Transverse colon (tissue), 4 donors: ENCODE measurements around the gene MAPK8IP3. TPM values are rescaled to one million over a fixed set of nuclear protein-coding genes. Genes with fewer than 3 reads are reported as not detected.

ENCODE experiments used
- DNase-seq: peaks from one replicate; pipeline ENCODE4 v3.0.0-alpha.2; 2019
- H3K27ac ChIP-seq, 4 donors: fragments of 200-600 bp; sonication (generic); 2 replicates each; pipeline ENCODE4 v1.5.1; 2016 to 2018; ENCODE audit warnings: inconsistent platforms in 4 of 4
- H3K27me3 ChIP-seq: fragments of 200-600 bp; sonication (generic); 2 replicates; pipeline ENCODE4 v1.5.1; 2017; ENCODE audit warnings: inconsistent platforms
- H3K36me3 ChIP-seq, 4 donors: fragments of 200-600 bp; sonication (generic); 2 replicates each; pipeline ENCODE4 v1.5.1; 2017 to 2019; ENCODE audit warnings: inconsistent platforms in 4 of 4
- H3K4me1 ChIP-seq, 4 donors: fragments of 200-600 bp; sonication (generic); 2 replicates each; pipeline ENCODE4 v1.5.1; 2017 to 2020; ENCODE audit warnings: inconsistent platforms in 4 of 4
- H3K4me3 ChIP-seq, 4 donors: fragments of 200-600 bp; sonication (generic); 1 replicate in 1 of 4; 2 replicates in 3 of 4; pipeline versions ENCODE4 v1.5.1 to v1.6.1; 2017 to 2019; ENCODE audit warnings: inconsistent platforms in 4 of 4
- H3K9me3 ChIP-seq, 2 donors: fragments of 200-600 bp; sonication (generic); 2 replicates each; pipeline ENCODE4 v1.5.1; 2017 to 2019; ENCODE audit warnings: inconsistent platforms in 2 of 2
- EP300 ChIP-seq: sonication (generic); formaldehyde crosslinking; IDR thresholded peaks from one replicate; pipeline ENCODE4 v1.6.1; 2017; ENCODE audit warnings: antibody characterized with exemption, low read depth
- POLR2A ChIP-seq: fragments of 450-650 bp; IDR thresholded peaks from one replicate; pipeline ENCODE4 v1.6.1; 2016; ENCODE audit warnings: antibody characterized with exemption, mild to moderate bottlenecking, moderate library complexity
- POLR2AphosphoS5 ChIP-seq, 3 donors: sonication (generic); formaldehyde crosslinking; IDR thresholded peaks; one replicate each; pipeline ENCODE4 v1.6.1; 2016; ENCODE audit warnings: antibody characterized with exemption in 3 of 3
- WGBS, 2 donors: methylation state at CpG; one replicate each; pipeline ENCODE4 v1.1.5; 2018; ENCODE audit warnings: low coverage in 1 of 2; 5-methylcytosine and 5-hydroxymethylcytosine counted together
- in situ Hi-C, 4 donors: fragments of 200-750 bp; cut with MboI; loops; one replicate each; pipeline versions ENCODE4 v1.15.0 to v1.15.1; 2017; ENCODE audit warnings: low sequenced_read_pairs in 3 of 4, low pct_ligation_motif_present in 1 of 4, low pct_unique_long_range_greater_than_20kb in 1 of 4
- intact Hi-C: fragments of 100-400 bp; cut with DNase I; formaldehyde crosslinking; loops from one replicate; pipeline ENCODE4 v1.15.1; 2023; ENCODE audit warnings: low total_unique reads
- total RNA-seq, 4 donors: library from RNA; depleted of rRNA; stranded (reverse); fragments of >200 nt; gene quantifications; one replicate each; pipeline ENCODE4 v1.1.0, GENCODE V29; 2016
- TF ChIP-seq, protein P1 (sequence below), 5 experiments: fragments of 200-600 bp in 3 of 5; fragments of 450-650 bp in 2 of 5; sonication (generic) in 3 of 5; IDR thresholded peaks; 1 replicate in 2 of 5; 2 replicates in 3 of 5; pipeline ENCODE4 v1.5.1; 2016 to 2017; ENCODE audit warnings: antibody characterized with exemption in 5 of 5, inconsistent platforms in 3 of 5, mild to moderate bottlenecking in 2 of 5, moderate library complexity in 1 of 5

MAPK8IP3 gene
- total RNA-seq, 4 donors from 2014 or later = 74.0 to 250 (median 138) TPM

GRCh38 chr16:1688807-1689560 is 17.0 kb upstream of the MAPK8IP3 start:
- H3K27ac ChIP-seq = no peak overlapping the region
- H3K4me1 ChIP-seq = no peaks in the 10 kb centered on the region
- H3K9me3 ChIP-seq = no peaks in the 10 kb centered on the region
- in situ Hi-C loops = no loop called here
- TF ChIP-seq POLR2AphosphoS5 (IDR thresholded peaks at IDR 0.05) (no peak), POLR2A (no peak), EP300 (no peak)
- TF ChIP-seq, protein P1, sequence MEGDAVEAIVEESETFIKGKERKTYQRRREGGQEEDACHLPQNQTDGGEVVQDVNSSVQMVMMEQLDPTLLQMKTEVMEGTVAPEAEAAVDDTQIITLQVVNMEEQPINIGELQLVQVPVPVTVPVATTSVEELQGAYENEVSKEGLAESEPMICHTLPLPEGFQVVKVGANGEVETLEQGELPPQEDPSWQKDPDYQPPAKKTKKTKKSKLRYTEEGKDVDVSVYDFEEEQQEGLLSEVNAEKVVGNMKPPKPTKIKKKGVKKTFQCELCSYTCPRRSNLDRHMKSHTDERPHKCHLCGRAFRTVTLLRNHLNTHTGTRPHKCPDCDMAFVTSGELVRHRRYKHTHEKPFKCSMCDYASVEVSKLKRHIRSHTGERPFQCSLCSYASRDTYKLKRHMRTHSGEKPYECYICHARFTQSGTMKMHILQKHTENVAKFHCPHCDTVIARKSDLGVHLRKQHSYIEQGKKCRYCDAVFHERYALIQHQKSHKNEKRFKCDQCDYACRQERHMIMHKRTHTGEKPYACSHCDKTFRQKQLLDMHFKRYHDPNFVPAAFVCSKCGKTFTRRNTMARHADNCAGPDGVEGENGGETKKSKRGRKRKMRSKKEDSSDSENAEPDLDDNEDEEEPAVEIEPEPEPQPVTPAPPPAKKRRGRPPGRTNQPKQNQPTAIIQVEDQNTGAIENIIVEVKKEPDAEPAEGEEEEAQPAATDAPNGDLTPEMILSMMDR (IDR thresholded peaks at IDR 0.05) = no peak
- intact Hi-C loops = no loop called here
- WGBS, 2 donors = 93 to 94% methylated on average over 10 of the region's 10 CpGs
- H3K27me3 ChIP-seq = no peaks in the 10 kb centered on the region
- peaks cover 0 to 16% (median 4%) of the 10 kb centered on the region in 4 donors for H3K36me3 ChIP-seq
- no peak for DNase-seq
- H3K4me3 ChIP-seq = no peak overlapping the region

DNA sequence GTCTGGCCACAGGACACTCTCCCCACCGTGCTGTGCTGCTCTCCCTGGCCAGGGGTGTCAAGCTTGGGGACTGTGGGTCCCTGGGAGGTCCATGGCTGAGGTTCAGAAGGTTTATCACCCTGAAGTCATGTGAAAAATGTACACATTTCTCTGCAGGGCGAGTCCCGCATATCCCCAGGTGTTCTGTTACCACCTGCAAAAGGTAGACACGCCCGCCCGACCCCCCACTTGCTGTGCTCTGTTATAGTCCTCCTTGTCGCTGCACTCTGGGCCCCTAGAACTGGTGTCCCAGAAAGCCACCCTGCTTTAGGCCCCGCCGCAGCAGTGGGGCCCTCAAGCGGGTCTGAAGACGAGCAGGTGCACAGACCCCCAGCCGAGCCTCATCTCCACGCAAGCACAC is 16.1 kb upstream of the MAPK8IP3 start:
- intact Hi-C loops = no loop called here
- no peaks in the 10 kb centered on the region for H3K9me3 ChIP-seq
- in situ Hi-C loops = no loop called here
- no peaks in the 10 kb centered on the region for H3K4me1 ChIP-seq
- TF ChIP-seq, protein P1 (IDR thresholded peaks at IDR 0.05) = no peak
- TF ChIP-seq POLR2AphosphoS5 (IDR thresholded peaks at IDR 0.05) = no peak
- no peak for TF ChIP-seq EP300
- TF ChIP-seq POLR2A = no peak
- no peaks in the 10 kb centered on the region for H3K27me3 ChIP-seq
- no peak overlapping the region for H3K27ac ChIP-seq
- peaks cover 0 to 16% (median 4%) of the 10 kb centered on the region in 4 donors for H3K36me3 ChIP-seq
- H3K4me3 ChIP-seq = no peak overlapping the region
- no peak for DNase-seq
- WGBS, 2 donors = 85% methylated on average over 13 of the region's 13 CpGs; no CpG with 5 or more reads in 1 of the 2 donors

GRCh38 chr16:1690810-1691209 is 15.2 kb upstream of the MAPK8IP3 start:
- intact Hi-C loops = no loop called here
- no peak for DNase-seq
- Histone ChIP-seq H3K27me3 (no peaks in the 10 kb centered on the region), H3K36me3 (peaks cover 0 to 16% (median 2%) of the 10 kb centered on the region in 4 donors), H3K4me3 (no peak overlapping the region), H3K27ac (no peak overlapping the region), H3K4me1 (no peaks in the 10 kb centered on the region), H3K9me3 (no peaks in the 10 kb centered on the region)
- TF ChIP-seq POLR2AphosphoS5 (IDR thresholded peaks at IDR 0.05) (no peak), EP300 (no peak), POLR2A (no peak)
- TF ChIP-seq, protein P1 (IDR thresholded peaks at IDR 0.05) = no peak
- in situ Hi-C loops = no loop called here
- 67 to 94% methylated on average over 1 of the region's 1 CpG for WGBS, 2 donors

GRCh38 chr16:1691276-1691675 is 14.7 kb upstream of the MAPK8IP3 start:
- Histone ChIP-seq H3K27ac (no peak overlapping the region), H3K4me3 (no peak overlapping the region), H3K4me1 (no peaks in the 10 kb centered on the region), H3K27me3 (no peaks in the 10 kb centered on the region), H3K36me3 (peaks cover 0 to 16% (median 2%) of the 10 kb centered on the region in 4 donors), H3K9me3 (no peaks in the 10 kb centered on the region)
- intact Hi-C loops = no loop called here
- in situ Hi-C loops = no loop called here
- DNase-seq = no peak
- TF ChIP-seq POLR2A = no peak
- TF ChIP-seq, protein P1 (IDR thresholded peaks at IDR 0.05) = no peak
- no peak for TF ChIP-seq EP300
- TF ChIP-seq POLR2AphosphoS5 (IDR thresholded peaks at IDR 0.05) = no peak
